Astrocyte (in vitro differentiated cells and primary cell): ENCODE measurements around the gene EPAS1. TPM values are rescaled to one million over a fixed set of nuclear protein-coding genes. Genes with fewer than 3 reads are reported as not detected.

Source experiments
- DNase-seq: peaks from one replicate; pipeline ENCODE4 v3.0.0-alpha.2; 2010; ENCODE audit warnings: low read depth
- FAIRE-seq: peaks from 2 replicates; lab custom pipeline; 2011; peaks lifted over from hg19 to GRCh38; lab: Jason Lieb, UNC
- H2AFZ ChIP-seq: 2 replicates; pipeline ENCODE4 v1.6.0; 2012; ENCODE audit warnings: low read depth, low read length, inconsistent platforms
- H3K27ac ChIP-seq: 2 replicates; pipeline ENCODE4 v1.5.1; 2011; ENCODE audit warnings: low read depth, low read length, inconsistent platforms
- H3K27me3 ChIP-seq: 2 replicates; pipeline ENCODE4 v1.6.0; 2011; ENCODE audit warnings: low read length, inconsistent platforms; ENCODE audit not compliant: insufficient read depth
- H3K36me3 ChIP-seq: 2 replicates; pipeline ENCODE4 v1.5.1; 2011; ENCODE audit warnings: low read length, inconsistent platforms; ENCODE audit not compliant: insufficient read depth
- H3K4me1 ChIP-seq: 2 replicates; pipeline ENCODE4 v1.5.1; 2011; ENCODE audit warnings: low read length, inconsistent platforms; ENCODE audit not compliant: insufficient read depth
- H3K4me2 ChIP-seq: 2 replicates; pipeline ENCODE4 v1.6.0; 2012; ENCODE audit warnings: low read length, inconsistent platforms
- H3K4me3 ChIP-seq: 2 replicates; pipeline ENCODE4 v1.5.1; 2011; ENCODE audit warnings: low read depth, mild to moderate bottlenecking, low read length, inconsistent platforms; ENCODE audit not compliant: insufficient read depth
- H3K79me2 ChIP-seq: 2 replicates; pipeline ENCODE4 v1.6.0; 2012; ENCODE audit warnings: mild to moderate bottlenecking, low read length, inconsistent platforms; ENCODE audit not compliant: insufficient read depth
- H3K9ac ChIP-seq: 2 replicates; pipeline ENCODE4 v1.6.0; 2012; ENCODE audit warnings: mild to moderate bottlenecking, low read length, inconsistent platforms
- H3K9me3 ChIP-seq: 2 replicates; pipeline ENCODE4 v1.5.1; 2012; ENCODE audit warnings: low read depth, mild to moderate bottlenecking, low read length, inconsistent platforms; ENCODE audit not compliant: insufficient read depth
- H4K20me1 ChIP-seq: 2 replicates; pipeline ENCODE4 v1.6.0; 2012; ENCODE audit warnings: low read length, inconsistent platforms; ENCODE audit not compliant: insufficient read depth
- H3K27ac Mint-ChIP-seq: one replicate; pipeline ENCODE4 v1.8.0; 2021; ENCODE audit warnings: mild to moderate bottlenecking, mixed read lengths; ENCODE audit not compliant: unreplicated experiment
- H3K27me3 Mint-ChIP-seq: one replicate; pipeline ENCODE4 v1.8.0; 2021; ENCODE audit warnings: low read depth, mixed read lengths; ENCODE audit not compliant: unreplicated experiment
- H3K36me3 Mint-ChIP-seq: one replicate; pipeline ENCODE4 v1.8.0; 2021; ENCODE audit warnings: low read depth, mixed read lengths; ENCODE audit not compliant: unreplicated experiment
- H3K4me1 Mint-ChIP-seq: one replicate; pipeline ENCODE4 v1.8.0; 2021; ENCODE audit warnings: low read depth, mixed read lengths; ENCODE audit not compliant: unreplicated experiment
- H3K4me3 Mint-ChIP-seq: one replicate; pipeline ENCODE4 v1.8.0; 2021; ENCODE audit warnings: mild to moderate bottlenecking, moderate library complexity, mixed read lengths; ENCODE audit not compliant: unreplicated experiment
- H3K9me3 Mint-ChIP-seq: one replicate; pipeline ENCODE4 v1.8.0; 2021; ENCODE audit warnings: mild to moderate bottlenecking, mixed read lengths; ENCODE audit not compliant: unreplicated experiment
- EZH2 ChIP-seq: IDR thresholded peaks from 2 replicates; pipeline ENCODE4 v1.6.1; 2012; ENCODE audit warnings: mild to moderate bottlenecking, low read length, inconsistent platforms; ENCODE audit not compliant: insufficient read depth
- total RNA-seq: library from RNA; stranded (reverse); gene quantifications from 2 replicates; pipeline ENCODE4 v1.2.1, GENCODE V29; 2021
- TF ChIP-seq, protein P1 (sequence below): IDR thresholded peaks from 2 replicates; pipeline ENCODE4 v1.5.1; 2011; ENCODE audit warnings: low read depth, mild to moderate bottlenecking, inconsistent platforms, low read length, moderate library complexity; ENCODE audit not compliant: insufficient read depth

Gene EPAS1
- total RNA-seq, 1 donor from 2014 or later = 42.8 TPM

- Mint-ChIP-seq H3K4me3 (no peak overlapping the region), H3K27me3 (peaks cover 39% of the 10 kb centered on the region), H3K9me3 (peaks cover 5% of the 10 kb centered on the region), H3K27ac (no peak overlapping the region), H3K36me3 (peaks cover 1% of the 10 kb centered on the region), H3K4me1 (peaks cover 19% of the 10 kb centered on the region)
- Histone ChIP-seq H3K4me1 (peaks cover 5% of the 10 kb centered on the region), H3K4me2 (no peak overlapping the region), H3K4me3 (no peak overlapping the region), H2AFZ (no peak overlapping the region), H4K20me1 (no peaks in the 10 kb centered on the region), H3K79me2 (no peaks in the 10 kb centered on the region), H3K27me3 (peaks cover 12% of the 10 kb centered on the region), H3K27ac (no peak overlapping the region), H3K9ac (no peak overlapping the region), H3K9me3 (no peaks in the 10 kb centered on the region), H3K36me3 (no peaks in the 10 kb centered on the region)
- DNase-seq (no peak), FAIRE-seq (no peak)
- no peak for TF ChIP-seq EZH2
- TF ChIP-seq, protein P1, sequence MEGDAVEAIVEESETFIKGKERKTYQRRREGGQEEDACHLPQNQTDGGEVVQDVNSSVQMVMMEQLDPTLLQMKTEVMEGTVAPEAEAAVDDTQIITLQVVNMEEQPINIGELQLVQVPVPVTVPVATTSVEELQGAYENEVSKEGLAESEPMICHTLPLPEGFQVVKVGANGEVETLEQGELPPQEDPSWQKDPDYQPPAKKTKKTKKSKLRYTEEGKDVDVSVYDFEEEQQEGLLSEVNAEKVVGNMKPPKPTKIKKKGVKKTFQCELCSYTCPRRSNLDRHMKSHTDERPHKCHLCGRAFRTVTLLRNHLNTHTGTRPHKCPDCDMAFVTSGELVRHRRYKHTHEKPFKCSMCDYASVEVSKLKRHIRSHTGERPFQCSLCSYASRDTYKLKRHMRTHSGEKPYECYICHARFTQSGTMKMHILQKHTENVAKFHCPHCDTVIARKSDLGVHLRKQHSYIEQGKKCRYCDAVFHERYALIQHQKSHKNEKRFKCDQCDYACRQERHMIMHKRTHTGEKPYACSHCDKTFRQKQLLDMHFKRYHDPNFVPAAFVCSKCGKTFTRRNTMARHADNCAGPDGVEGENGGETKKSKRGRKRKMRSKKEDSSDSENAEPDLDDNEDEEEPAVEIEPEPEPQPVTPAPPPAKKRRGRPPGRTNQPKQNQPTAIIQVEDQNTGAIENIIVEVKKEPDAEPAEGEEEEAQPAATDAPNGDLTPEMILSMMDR = no peak
Measured at GRCh38 chr2:46278952-46279351, 18.3 kb upstream of the EPAS1 start.

GRCh38 chr2:46281939-46282338, 15.3 kb upstream of the EPAS1 start:
- Histone ChIP-seq H4K20me1 (no peaks in the 10 kb centered on the region), H2AFZ (no peak overlapping the region), H3K4me1 (no peaks in the 10 kb centered on the region), H3K4me2 (no peak overlapping the region), H3K9me3 (no peaks in the 10 kb centered on the region), H3K27ac (no peak overlapping the region), H3K27me3 (peaks cover 12% of the 10 kb centered on the region), H3K9ac (no peak overlapping the region), H3K36me3 (no peaks in the 10 kb centered on the region), H3K4me3 (no peak overlapping the region), H3K79me2 (no peaks in the 10 kb centered on the region)
- Mint-ChIP-seq H3K9me3 (peaks cover 5% of the 10 kb centered on the region), H3K4me3 (no peak overlapping the region), H3K27ac (no peak overlapping the region), H3K4me1 (peaks cover 10% of the 10 kb centered on the region), H3K27me3 (peaks cover 39% of the 10 kb centered on the region), H3K36me3 (peaks cover 1% of the 10 kb centered on the region)
- DNase-seq (no peak), FAIRE-seq (no peak)
- no peak for TF ChIP-seq EZH2
- TF ChIP-seq, protein P1 = no peak

DNA sequence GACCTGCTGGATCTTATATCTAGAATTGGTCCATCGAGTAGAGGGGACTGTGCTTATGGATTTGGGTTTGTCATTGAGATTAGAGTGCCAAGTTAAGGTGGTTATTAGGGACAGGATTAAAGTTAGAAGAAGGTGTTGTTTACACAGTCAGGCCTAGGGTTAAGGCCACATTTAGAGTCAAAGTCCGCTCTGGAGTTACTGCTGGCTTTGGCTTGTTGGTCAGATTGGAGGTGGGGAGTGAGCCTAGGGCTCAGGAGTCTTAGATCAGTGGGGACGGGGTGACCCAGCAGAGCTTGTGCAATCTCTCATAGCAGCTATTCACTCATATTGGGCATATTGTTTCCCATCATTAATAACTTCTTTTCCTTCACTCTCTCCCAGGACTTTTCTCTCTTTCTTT, 13.5 kb upstream of the EPAS1 start:
- TF ChIP-seq EZH2 = no peak
- TF ChIP-seq, protein P1 = no peak
- H3K4me3 Mint-ChIP-seq = no peak overlapping the region
- H3K27me3 Mint-ChIP-seq = peaks cover 46% of the 10 kb centered on the region

More for the DNA sequence above, 13.5 kb upstream of the EPAS1 start:
- H2AFZ ChIP-seq = no peak overlapping the region
- H3K36me3 ChIP-seq = no peaks in the 10 kb centered on the region
- no peaks in the 10 kb centered on the region for H3K36me3 Mint-ChIP-seq
- no peaks in the 10 kb centered on the region for H3K4me1 Mint-ChIP-seq
- H3K4me3 ChIP-seq = no peak overlapping the region
- H3K27ac ChIP-seq = no peak overlapping the region
- H3K4me1 ChIP-seq = no peaks in the 10 kb centered on the region
- H3K27ac Mint-ChIP-seq = no peak overlapping the region
- FAIRE-seq = no peak
- H3K4me2 ChIP-seq = no peak overlapping the region
- H3K9ac ChIP-seq = no peak overlapping the region
- H3K9me3 ChIP-seq = no peaks in the 10 kb centered on the region
- no peaks in the 10 kb centered on the region for H3K79me2 ChIP-seq
- H4K20me1 ChIP-seq = no peaks in the 10 kb centered on the region
- H3K27me3 ChIP-seq = peaks cover 14% of the 10 kb centered on the region
- no peak for DNase-seq
- peaks cover 2% of the 10 kb centered on the region for H3K9me3 Mint-ChIP-seq
